ENCODE measurements around the gene CSNK1A1L.

DNA sequence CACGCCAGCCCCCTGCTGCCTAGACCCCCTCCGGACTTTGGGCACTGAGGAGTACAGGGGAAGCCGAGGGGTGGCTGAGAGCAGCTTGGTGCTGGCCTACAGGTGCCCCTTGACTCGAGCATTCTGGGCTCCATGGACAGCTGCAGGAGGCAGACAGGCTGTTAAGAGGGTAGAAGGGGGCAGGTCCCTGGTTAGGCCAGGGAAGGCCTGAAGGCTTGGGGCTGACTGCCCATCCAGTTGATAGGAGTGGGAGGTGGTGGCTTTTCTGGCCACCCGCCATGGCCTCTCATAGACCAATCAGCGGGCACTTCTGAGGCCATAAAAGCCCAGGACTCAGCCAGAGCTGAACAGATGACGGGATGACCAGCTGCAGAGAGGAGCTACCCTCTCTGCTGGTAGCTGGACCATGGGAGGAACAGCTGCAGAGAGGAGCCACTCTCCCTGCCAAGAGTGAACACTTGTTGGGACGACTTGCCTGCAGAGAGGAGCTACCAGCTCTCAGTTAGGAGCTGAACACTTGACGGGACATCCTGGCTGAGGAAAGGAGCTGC, 35.2 kb downstream of the CSNK1A1L start:
- TF ChIP-seq POLR2A (IDR thresholded peaks at IDR 0.05; ENCODE audit: low read depth) (no peak), EP300 (IDR thresholded peaks at IDR 0.05) (no peak)
- TF ChIP-seq, protein P1, sequence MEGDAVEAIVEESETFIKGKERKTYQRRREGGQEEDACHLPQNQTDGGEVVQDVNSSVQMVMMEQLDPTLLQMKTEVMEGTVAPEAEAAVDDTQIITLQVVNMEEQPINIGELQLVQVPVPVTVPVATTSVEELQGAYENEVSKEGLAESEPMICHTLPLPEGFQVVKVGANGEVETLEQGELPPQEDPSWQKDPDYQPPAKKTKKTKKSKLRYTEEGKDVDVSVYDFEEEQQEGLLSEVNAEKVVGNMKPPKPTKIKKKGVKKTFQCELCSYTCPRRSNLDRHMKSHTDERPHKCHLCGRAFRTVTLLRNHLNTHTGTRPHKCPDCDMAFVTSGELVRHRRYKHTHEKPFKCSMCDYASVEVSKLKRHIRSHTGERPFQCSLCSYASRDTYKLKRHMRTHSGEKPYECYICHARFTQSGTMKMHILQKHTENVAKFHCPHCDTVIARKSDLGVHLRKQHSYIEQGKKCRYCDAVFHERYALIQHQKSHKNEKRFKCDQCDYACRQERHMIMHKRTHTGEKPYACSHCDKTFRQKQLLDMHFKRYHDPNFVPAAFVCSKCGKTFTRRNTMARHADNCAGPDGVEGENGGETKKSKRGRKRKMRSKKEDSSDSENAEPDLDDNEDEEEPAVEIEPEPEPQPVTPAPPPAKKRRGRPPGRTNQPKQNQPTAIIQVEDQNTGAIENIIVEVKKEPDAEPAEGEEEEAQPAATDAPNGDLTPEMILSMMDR (IDR thresholded peaks at IDR 0.05): no peak

Measured in esophagus muscularis mucosa (tissue), 4 donors.